Liver (tissue), 3 donors: ENCODE data around the gene PKD2.

Experiments used
- EGR1 ChIP-seq, 2 donors: IDR thresholded peaks; 2 replicates each; pipeline ENCODE4 v1.6.1; 2016 to 2018; ENCODE audit warnings: antibody characterized with exemption in 2 of 2, low read depth in 2 of 2
- GABPA ChIP-seq, 2 donors: IDR thresholded peaks in 1 of 2; conservative IDR thresholded peaks in 1 of 2; 2 replicates each; pipeline ENCODE4 v1.6.1; 2016; ENCODE audit warnings: antibody characterized with exemption in 2 of 2, mild to moderate bottlenecking in 1 of 2, moderate library complexity in 1 of 2
- SP1 ChIP-seq: IDR thresholded peaks from 2 replicates; pipeline ENCODE4 v1.6.1; 2018; ENCODE audit warnings: antibody characterized with exemption, mild to moderate bottlenecking
- TAF1 ChIP-seq: conservative IDR thresholded peaks from 2 replicates; pipeline ENCODE4 v1.6.1; 2016; ENCODE audit warnings: antibody characterized with exemption, mild to moderate bottlenecking
- TF ChIP-seq, protein P1 (sequence below): fragments of 150-350 bp; IDR thresholded peaks from 2 replicates; pipeline ENCODE4 v1.5.1; 2017; ENCODE audit warnings: improper control_type of control experiment, low read depth, low read length; ENCODE audit not compliant: missing input control
- TF ChIP-seq, protein P2 (sequence below): IDR thresholded peaks from 2 replicates; pipeline ENCODE4 v1.6.1; 2016; ENCODE audit warnings: antibody characterized with exemption
- donor health status: healthy.
- donor health status: healthy.

DNA sequence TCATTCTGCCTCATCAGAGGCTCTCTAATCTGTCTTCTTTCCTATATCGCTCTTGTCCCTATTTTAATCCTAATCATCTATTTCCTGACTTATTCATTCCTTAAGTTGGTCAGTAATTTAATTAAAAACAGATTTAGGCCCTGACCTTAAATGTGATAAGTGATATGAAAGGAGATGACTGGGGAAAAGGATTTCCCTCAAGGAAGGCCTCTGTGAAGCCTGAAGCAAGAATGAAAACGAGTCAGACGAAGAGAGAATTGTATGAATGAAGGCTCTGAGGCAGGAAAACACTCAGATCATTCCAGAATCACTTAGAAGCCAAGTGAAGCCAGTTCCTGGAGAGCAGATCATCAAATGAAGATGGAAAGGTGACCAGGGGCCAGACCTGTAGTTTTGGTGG is 22.1 kb downstream of the PKD2 start:
- no peak for TF ChIP-seq EGR1 (IDR thresholded peaks at IDR 0.05; ENCODE audit: low read depth in 2 of 2)
- TF ChIP-seq, protein P1, sequence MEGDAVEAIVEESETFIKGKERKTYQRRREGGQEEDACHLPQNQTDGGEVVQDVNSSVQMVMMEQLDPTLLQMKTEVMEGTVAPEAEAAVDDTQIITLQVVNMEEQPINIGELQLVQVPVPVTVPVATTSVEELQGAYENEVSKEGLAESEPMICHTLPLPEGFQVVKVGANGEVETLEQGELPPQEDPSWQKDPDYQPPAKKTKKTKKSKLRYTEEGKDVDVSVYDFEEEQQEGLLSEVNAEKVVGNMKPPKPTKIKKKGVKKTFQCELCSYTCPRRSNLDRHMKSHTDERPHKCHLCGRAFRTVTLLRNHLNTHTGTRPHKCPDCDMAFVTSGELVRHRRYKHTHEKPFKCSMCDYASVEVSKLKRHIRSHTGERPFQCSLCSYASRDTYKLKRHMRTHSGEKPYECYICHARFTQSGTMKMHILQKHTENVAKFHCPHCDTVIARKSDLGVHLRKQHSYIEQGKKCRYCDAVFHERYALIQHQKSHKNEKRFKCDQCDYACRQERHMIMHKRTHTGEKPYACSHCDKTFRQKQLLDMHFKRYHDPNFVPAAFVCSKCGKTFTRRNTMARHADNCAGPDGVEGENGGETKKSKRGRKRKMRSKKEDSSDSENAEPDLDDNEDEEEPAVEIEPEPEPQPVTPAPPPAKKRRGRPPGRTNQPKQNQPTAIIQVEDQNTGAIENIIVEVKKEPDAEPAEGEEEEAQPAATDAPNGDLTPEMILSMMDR, result no peak
- TF ChIP-seq GABPA (IDR thresholded peaks at IDR 0.05 in 1 of 2, conservative IDR thresholded peaks at IDR 0.05 in 1 of 2), result no peak
- no peak for TF ChIP-seq TAF1
- no peak for TF ChIP-seq SP1
- TF ChIP-seq, protein P2, sequence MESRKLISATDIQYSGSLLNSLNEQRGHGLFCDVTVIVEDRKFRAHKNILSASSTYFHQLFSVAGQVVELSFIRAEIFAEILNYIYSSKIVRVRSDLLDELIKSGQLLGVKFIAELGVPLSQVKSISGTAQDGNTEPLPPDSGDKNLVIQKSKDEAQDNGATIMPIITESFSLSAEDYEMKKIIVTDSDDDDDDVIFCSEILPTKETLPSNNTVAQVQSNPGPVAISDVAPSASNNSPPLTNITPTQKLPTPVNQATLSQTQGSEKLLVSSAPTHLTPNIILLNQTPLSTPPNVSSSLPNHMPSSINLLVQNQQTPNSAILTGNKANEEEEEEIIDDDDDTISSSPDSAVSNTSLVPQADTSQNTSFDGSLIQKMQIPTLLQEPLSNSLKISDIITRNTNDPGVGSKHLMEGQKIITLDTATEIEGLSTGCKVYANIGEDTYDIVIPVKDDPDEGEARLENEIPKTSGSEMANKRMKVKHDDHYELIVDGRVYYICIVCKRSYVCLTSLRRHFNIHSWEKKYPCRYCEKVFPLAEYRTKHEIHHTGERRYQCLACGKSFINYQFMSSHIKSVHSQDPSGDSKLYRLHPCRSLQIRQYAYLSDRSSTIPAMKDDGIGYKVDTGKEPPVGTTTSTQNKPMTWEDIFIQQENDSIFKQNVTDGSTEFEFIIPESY, result no peak
